GM10248 (cell line): ENCODE measurements around the gene NANOGP8.

Experiments
- CTCF ChIA-PET: fragments of 300-600 bp; sonication (Branson Sonifier 250); formaldehyde crosslinking; extraction: SDS; loops from one replicate; lab custom pipeline; 2021; ENCODE audit warnings: antibody characterized with exemption; lab: Yijun Ruan, JAX
- POLR2A ChIA-PET: fragments of 350-650 bp; sonication (Branson Sonifier 250); formaldehyde crosslinking; extraction: SDS; loops from one replicate; lab custom pipeline; 2020; ENCODE audit warnings: antibody characterized with exemption; lab: Yijun Ruan, JAX
- DNase-seq: peaks from one replicate; pipeline ENCODE4 v3.0.0; 2012; ENCODE audit errors: extremely low spot score
- CTCF ChIP-seq: IDR thresholded peaks from 2 replicates; pipeline ENCODE4 v1.5.1; 2012; ENCODE audit warnings: mild to moderate bottlenecking, low read depth; ENCODE audit errors: extremely low read depth, missing control alignments, control extremely low read depth

Gene NANOGP8

GRCh38 chr15:35078221-35078915 is 6.7 kb downstream of the NANOGP8 start:
- peak; percentile 65 for DNase-seq
- CTCF ChIA-PET = interaction anchor here (0.7 to 9.0 kb wide), 22 partner anchors 8 to 673 kb away, joined by 3 to 136 read pairs (median 4); no protein-coding TSS in a partner anchor
- TF ChIP-seq CTCF = peak; percentile 86
- POLR2A ChIA-PET = no interaction called here

GRCh38 chr15:35071106-35071505 is 14.0 kb downstream of the NANOGP8 start:
- CTCF ChIA-PET = interaction anchor here (1.0 to 2.4 kb wide), 2 partner anchors 8 to 374 kb away, joined by 3 to 8 read pairs; no protein-coding TSS in a partner anchor
- no peak for TF ChIP-seq CTCF
- POLR2A ChIA-PET = no interaction called here
- DNase-seq = no peak

GRCh38 chr15:35068846-35069475 is 16.1 kb downstream of the NANOGP8 start:
- ChIA-PET CTCF (interaction anchor here (1.0 to 1.5 kb wide), 3 partner anchors 10 to 376 kb away, joined by 3 to 6 read pairs (median 4); no protein-coding TSS in a partner anchor), POLR2A (no interaction called here)
- TF ChIP-seq CTCF = no peak
- DNase-seq = no peak

DNA sequence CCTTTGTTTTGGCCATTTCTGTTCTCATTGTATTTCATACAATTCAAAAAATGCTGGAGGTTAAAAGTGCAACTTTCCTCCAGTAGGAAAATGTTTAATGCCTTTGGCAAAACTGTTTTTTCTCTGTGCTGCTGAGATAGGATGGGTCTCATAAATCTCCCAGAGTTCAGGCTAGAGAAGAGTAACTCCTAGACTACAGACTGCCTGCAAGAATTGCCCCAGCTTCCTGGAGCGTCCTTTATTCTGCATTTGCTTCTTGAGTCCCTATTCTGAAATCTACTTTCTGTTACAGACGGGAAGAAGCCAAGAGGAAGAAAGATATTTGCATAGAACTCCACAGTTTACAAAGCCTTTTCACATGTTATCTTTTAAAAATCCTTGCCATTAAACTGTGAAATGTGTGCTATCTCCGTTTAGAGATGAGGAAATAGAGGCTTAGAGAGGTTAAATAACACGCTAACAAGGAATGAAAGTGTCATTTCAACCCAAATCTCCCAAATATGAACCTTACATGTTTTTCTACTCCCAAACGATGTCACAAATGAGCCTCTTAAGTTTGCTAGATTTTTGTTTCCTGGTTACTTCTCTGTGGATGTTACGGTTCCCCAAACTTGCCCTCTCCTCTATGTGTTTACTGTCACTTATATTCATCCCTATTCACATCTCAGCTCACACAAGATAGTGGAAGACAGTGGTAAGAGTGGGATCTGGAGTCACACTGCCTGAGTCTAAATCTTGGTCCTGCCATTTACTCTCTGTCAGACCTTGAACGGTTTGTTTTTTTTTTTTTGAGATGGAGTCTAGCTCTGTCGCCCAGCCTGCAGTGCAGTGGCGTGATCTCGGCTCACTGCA is 17.4 kb downstream of the NANOGP8 start:
- CTCF ChIA-PET = interaction anchor here (1.0 to 1.5 kb wide), 3 partner anchors 11 to 377 kb away, joined by 4 to 6 read pairs (median 4); no protein-coding TSS in a partner anchor
- POLR2A ChIA-PET = no interaction called here
- TF ChIP-seq CTCF = no peak

DNA sequence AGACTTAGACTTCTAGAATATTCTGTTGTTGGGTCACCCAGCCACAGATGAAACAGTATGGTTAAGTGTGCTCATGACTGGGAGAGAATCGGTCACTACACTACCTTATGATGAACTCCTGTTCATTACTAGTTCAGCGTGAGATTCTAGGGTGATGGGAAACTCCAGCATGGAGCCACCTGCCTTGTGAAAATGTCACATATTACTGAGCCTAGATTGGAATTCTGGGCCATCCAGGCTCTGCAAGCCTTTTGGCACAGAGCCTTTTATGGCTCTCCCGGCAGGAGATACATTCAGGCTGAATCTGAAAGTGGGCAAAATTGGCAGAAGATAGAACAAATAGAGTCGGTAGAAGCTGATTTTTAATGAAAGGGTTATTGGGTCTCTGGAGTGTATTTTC is 19.0 kb downstream of the NANOGP8 start:
- CTCF ChIA-PET = interaction anchor here (0.6 to 0.9 kb wide), 2 partner anchors 28 to 34 kb away, joined by 3 read pairs; no protein-coding TSS in a partner anchor
- DNase-seq = no peak
- POLR2A ChIA-PET = no interaction called here
- no peak for TF ChIP-seq CTCF

More for the DNA sequence above, 17.4 kb downstream of the NANOGP8 start:
- DNase-seq = no peak
